ENCODE data around the gene CLEC2B.
A peak's percentile ranks its signal among the peaks of the same experiment; 100 is the strongest.

Gene CLEC2B

DNA sequence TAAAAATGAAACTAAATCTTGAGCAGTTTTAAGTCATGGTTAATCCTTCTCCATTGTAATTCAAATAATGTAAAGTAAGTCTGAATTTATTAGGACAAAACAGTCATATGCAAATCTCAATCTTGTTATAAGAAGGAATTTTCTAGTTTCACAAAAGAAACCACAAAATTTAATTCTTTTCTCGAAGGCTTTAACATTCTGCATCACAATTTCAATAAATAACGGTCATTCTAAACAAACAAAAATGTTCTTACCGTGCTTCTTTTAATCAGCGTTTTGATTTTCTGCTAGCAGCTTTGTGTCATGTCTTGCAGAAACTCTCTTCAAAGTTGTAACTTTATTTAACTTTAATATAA lies 225 bp downstream of the CLEC2B start:
- DNase-seq (ENCODE audit: low read depth): no peak

DNA sequence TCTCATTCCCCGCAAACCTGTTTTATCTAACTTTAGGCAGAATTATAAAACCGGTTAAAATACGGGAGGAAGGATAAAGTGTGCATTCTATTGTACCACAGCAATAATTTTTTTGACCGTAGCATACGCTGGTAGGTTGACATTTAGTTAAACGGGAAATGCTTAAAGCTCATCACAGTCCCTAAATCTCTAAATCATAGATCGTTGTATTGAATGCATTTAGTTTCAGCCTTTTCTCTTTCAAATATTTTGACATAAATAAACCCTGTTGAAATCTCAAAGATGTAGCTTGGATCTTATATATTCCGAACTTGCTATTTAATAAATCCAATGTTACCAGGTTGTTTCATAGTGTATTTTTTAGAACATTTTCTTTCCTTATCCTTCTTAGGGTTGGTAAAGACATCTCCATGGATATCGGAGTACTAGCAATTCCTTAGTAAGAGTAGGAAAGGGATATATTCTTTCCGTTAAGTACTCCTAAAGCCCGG lies 798 bp downstream of the CLEC2B start:
- no peak for DNase-seq (ENCODE audit: low read depth)

DNA sequence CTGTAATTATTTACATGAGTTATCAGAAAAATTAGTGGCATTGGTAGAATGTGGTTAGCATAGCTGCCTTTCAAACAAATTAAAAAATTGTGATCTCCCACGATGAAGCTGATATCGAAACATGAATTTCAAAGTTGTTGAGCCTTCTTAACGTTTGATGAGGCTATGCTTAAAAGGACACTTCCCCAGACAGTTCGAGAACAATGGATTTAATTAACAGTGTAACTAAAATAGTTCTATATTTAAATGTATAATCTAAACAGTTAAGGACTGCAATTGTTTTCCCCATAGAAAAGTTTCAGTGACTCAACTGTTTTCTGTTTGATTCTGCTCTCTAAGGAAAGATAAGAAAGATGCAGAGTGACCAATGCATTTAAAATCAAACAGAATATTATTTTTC lies 1.6 kb downstream of the CLEC2B start:
- DNase-seq (ENCODE audit: low read depth): no peak

DNA sequence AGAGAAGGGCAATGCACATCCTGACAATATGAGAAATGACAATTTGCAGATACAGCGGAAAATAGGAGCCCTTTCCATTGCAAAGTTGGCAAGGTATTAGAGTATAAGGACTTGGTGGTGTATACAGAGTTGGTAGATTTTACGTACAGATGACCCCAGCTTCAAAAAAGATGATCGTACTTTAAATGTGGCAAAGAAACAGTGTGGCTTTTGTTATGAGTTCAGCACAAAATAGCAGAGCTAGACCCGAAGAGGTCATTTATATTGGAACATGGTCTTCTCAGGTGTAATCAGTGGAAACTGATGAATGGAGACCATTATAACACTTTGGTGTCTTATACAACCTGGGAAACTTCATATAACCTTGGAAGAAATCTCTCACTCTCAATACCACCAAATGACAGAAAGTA lies 2.3 kb downstream of the CLEC2B start:
- DNase-seq (ENCODE audit: low read depth): no peak

DNA sequence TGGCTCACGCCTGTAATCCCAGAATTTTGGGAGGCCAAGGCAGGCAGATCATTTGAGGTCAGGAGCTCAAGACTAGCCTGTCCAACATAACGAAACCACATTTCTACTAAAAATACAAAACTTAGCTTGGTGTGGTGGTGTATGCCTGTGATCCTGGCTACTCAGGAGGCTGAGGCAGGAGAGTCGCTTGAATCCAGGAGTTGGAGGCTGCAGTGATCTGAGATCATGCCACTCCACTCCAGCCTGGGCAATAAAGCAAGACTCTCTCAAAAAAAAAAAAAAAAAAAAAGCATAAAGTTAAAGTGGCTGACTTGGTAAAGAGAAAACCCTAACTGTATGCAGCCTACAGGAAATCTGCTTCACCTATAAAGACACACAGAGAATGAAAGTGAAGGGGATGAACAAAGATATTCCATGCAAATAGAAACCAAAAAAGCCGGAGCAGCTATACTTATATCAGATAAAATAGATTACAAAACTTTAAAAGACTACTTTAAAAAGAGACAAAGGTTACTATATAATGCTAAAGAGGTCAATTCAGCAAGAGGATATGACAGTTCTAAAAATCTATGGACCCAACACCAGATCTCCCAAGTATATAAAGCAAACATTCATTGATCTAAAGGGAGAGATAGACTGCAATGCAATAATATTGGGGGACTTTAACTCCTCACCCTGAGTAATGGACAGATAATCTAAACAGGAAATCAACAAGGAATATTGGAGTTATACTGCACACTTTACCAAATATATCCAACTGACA lies 4.1 kb downstream of the CLEC2B start:
- no peak for DNase-seq (ENCODE audit: low read depth)

DNA sequence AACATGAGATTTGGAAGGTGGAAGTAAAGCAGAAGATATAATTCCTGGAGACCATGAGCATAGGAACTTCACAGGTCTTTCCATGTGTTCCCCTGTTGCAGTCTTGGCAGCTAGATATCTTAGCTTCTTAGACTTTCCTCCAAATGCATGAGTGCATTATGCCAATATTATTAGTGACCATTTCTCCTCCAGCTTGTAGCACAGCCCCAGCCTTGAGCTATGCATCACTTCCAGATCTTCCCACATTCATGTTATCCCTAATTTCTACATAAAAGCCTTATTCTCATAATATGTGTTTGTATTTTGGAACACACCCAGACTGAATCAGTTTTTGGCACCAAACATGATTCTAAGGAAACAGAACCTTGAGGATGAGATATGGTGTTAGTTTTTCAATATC lies 11.0 kb downstream of the CLEC2B start:
- no peak for DNase-seq (ENCODE audit: low read depth)

DNA sequence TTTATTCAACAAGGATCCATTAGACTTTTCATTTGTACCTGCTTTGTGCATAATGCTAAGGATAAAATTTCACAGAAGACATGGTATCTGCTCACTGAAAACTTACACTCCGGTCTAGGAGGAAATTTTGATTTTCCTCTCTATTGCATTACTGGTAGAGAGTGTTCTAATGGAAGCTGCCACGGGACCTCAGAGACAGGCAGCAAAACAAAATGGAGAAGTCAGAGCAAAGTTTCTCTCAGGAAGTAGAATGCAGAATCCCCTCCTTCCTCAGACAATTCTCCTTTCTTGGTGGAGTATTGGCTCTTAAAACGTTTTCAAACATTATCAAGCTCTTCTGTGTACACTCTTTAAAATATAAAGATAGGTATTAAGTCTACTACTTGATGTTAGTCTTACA lies 12.3 kb downstream of the CLEC2B start:
- no peak for DNase-seq (ENCODE audit: low read depth)

DNA sequence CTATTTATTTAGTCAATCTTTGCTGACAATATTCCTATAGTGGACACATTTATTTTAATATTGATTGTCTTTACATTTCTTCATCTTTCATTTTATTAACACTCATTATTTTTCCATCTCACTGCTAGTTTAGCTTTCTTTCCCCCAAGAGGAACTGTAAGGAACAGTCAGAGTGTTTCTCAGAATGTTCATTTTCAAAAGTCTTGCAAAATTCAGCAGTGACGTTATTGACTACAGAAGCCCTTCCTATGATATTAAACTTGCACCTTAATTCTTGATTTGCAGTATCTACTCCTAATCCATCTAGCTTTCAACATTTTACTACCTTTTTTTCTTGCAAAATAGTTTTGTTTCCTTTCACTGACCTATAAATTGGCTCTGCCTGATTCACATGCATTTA lies 13.0 kb downstream of the CLEC2B start:
- DNase-seq (ENCODE audit: low read depth): no peak

DNA sequence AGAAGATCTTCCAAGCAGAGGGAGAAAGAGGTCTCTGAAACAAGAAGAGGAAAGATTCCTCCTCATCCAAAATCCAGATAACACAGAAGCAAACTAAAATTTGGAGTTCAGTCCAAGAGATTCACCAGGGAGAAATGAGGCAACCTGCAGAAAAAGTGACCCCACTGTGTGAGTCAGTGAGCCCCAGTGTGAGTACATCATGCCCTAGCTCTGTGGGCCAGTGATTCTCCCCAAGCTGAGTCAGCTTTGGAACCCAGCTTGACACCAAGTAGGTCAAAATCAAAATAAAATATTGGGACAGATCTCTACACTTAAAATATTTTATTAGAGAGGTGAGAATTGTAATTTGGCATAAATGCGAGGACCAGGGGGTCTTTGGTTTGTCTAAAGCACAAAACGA lies 17.2 kb downstream of the CLEC2B start:
- no peak for DNase-seq (ENCODE audit: low read depth)

DNA sequence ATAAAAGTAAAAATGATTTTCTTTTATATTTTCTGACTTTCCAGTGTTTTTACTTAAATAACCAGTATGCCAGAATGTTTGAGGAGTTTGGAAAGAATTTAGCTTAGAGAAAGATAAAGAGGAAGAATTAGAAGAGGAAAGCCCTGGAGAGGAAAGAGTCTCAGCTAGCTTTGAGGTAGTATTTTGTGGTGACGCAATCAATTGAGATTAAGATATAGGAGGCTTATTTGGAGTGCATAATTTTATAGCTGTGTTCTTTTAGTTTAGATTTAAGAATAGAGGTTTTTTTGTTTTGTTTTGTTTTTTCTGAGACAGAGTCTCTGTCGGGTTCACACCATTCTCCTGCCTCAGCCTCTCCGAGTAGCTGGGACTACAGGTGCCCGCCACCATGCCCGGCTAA lies 18.1 kb downstream of the CLEC2B start:
- no peak for DNase-seq (ENCODE audit: low read depth)

DNA sequence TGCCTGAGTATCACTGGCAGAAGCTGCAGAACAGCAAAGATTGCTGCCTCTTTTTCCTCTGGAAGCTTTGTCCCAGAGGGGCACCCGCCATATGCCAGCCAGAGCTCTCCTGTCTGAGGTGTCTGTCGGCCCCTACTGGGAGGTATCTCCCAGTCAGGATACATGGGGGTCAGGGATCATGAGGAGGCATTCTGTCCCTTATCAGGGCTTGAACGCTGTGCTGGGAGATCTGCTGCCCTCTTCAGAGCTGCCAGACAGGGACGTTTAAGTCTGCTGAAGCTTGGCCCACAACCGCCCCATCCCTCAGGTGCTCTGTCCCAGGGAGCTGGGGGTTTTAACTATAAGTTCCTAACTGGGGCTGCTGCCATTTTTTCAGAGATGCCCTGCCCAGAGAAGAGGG lies 20.3 kb downstream of the CLEC2B start:
- DNase-seq (ENCODE audit: low read depth): no peak

DNA sequence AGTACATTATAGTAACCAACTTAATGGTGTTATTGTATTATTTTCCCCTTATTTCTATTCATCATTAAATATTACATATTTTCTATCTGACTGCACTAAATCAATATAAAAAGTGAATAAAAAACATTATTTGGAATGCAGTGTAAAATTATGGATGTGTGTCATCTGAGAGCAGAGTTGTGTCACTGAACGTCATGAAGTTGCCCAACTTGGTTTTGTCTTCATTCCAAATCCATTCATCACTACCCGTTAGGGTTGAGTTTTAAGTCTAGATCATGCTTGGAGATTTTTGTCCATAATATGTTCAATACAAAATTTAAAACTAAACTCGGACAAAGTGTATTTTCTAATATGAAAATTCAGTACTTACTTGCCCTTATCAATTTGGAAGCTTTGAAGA lies 25.7 kb downstream of the CLEC2B start:
- DNase-seq (ENCODE audit: low read depth): no peak

DNA sequence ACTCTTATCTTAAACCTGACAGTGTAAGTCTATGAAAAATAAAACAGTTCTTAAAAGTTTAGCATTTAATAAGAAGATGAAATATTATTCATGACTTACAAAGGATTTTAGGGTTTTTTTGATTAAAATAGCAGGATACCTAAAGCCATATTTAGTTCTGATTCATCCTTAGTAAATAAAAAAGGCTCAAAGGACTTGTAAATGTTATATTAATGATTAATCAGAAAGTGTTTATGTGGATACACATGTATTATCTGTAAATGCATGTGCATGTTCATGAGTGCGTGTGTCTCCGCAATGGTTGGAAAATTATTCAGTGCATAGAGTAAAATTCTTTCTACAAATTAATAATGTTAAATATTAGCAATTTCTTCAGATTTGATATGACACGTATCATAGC lies 37.4 kb downstream of the CLEC2B start:
- DNase-seq (ENCODE audit: low read depth): no peak

DNA sequence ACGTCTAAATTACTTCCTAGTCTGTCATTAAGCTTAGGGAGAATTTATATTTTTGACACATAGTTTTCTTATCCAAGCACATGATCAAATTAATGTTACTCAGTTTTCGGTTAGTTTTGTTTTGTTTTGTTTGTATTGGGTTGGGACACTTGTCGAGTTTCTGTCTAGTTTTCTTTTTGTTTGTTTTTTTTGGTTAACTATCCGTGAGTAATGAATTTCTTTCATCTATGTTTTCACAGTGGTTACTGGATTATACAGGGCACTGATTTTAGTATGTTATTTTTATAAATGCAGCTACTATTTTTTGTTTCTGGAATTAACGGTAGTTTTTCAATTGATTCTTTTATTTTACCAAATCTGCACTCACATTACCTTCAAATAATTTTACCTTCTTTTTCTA lies 39.2 kb downstream of the CLEC2B start:
- DNase-seq (ENCODE audit: low read depth): no peak

DNA sequence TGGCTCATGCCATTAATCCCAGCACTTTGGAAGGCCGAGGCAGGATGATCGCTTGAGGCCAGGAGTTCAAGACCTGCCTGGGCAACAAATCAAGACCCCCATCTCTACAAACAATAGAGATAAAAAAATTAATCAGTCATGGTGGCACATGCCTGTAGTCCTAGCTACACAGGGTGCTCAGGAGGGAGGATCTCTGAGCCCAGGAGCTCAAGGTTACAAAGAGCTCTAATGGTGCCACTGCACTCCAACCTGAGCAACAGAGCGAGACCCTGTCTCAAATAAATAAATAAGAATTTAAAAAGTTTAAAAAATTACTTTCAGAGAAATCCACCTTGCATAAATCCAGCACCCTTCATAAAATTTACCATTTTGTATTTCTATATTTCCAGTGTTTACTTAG lies 39.7 kb downstream of the CLEC2B start:
- DNase-seq (ENCODE audit: low read depth): no peak

DNA sequence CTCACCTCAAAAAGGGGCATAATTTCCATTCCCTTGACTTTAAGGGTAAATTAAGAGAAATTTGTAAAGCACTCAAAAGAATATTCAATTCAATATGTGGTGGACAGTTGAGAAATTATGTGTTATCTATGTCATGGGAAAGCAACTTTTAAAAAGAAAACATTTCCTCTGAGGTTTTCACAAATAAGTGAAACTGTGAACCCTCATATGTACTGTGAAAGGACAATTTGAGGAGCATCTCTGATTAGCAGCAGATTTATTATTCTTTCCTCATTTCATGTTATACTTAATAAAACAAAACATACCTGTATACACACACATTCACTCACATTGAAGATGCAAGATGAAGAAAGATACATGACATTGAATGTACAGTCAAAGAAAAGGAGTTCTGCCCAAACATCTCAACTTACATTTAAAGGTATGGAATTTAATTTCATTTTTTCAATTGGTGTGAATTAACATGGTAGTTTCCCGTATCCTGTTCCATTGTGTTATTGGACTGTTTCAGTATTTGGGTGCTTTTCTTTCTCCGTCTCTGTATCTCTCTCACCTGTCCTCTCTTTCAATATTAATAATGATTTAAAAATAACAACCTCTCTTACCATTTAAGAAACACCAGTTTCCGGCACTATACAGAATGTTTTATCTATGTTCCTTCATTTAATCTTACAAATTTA lies 41.8 kb downstream of the CLEC2B start, which contains the start of gene KLRF1:
KLRF1 (plus strand) TSS at position 273 of the 680 bp plus-strand sequence; CDS start at position 337, 64 bp downstream.
- DNase-seq (ENCODE audit: low read depth): no peak

DNA sequence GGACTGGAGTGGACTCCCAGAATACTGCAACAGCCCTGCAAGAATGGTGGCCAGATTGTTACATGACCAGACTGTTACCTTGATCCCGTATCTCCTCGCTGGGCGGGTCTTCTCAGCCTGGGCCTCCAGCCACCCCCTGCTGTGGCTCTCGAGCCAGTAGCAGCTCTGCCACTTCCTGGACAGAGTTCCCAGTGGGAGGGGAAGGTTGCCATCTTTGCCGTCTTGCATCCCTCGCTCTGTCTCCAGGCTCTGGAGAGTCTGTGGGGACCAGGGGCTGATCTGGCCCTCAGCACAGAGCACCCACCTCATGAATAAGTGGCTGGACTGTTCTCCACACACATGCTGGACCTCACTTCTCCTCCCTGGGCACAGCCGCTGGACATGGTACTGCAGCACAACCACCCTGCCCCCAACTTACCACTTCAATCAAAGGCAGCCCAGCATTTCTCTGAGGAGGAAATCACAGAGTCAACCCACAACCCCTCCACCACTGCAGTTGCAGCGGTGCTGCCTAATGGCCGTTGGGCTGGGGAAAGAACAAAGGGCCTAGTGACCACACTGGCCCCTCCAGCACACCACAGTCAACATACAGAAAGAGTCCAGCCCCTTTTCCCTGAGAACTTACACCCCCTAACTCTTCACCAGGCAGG lies 48.7 kb downstream of the CLEC2B start:
- no peak for DNase-seq (ENCODE audit: low read depth)

DNA sequence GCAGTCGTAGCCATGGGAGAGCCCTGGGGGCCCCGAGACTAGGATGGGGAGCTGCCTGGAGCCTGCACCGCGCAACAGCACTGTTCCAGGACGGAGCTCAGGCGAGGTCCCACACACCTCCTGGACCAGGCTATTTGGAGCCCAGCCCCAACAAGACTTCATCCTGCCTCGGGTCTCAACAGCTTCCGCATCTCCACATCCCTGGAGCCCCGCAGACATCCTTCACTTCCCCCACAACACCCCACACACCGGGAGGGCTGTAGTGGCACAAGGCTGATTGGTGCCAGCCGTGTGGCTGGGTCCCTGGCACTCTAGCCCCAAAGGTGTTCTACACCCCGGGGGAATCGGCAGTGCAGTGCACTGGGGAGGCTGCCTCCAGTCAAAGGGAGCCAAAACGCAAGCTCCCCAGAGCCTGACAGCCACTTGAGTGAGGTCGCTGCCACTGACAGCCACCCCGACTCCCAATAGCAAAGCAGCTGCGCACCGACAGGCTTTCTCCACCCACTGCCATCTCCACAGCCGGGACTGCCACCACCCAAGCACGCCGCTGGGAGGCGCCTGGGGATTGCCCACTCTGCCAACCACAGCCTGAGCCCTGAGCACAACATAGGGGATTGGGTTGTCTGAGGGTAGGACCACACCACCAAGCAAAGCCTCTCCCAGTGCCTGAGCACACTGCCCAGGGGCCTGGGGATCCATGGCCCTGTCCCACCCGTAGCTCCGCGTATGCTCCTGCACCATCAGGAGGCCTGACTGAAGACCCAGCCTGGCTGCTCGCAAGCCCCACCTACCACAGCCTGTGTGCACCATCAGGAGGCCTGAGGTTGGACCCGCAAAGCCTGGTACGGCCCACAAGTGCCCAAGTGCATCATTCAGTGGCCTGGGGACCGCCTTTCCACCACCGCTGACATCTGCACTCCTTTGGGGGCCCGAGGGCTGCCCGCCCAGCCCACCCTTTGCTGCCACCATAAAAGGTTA lies 55.0 kb downstream of the CLEC2B start:
- peak; percentile 67 for DNase-seq (ENCODE audit: low read depth)

DNA sequence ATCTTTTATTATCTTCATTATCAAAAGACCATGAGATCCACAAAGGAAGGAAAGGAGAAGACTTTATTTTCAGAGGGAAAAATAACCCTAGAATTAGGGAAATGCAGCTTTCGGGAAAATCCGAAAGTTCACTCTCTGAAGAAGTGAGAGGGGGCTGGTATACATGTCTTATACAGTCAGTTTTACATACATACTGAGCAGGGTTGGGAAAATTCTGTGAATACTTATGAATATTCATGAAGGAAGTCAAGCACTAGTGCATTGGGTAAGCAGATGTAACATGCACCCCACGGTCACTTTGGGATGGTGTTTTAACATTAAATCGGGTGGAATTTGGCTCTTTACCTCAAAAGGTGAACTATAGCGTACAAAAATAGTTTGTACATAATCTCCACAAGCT lies 57.5 kb downstream of the CLEC2B start:
- DNase-seq (ENCODE audit: low read depth): no peak

DNA sequence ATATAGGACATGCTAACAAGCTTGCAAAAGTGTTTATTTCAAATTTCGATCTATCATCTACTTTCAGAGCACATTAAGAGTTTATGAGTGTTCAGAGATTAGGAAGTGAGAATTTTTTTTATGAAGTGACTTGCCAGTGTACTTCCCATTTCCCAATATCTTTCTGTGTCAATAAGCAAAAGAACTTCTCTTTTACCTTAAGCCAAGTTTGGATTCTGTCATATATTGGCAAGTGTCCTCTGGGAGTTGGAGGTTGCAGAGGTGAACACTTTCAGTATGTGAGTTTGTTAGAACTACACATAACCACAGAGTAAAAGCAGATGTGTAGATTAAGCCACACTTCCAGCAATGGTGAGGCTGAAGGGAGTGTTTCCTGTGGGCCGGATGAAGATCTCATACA lies 58.5 kb downstream of the CLEC2B start:
- no peak for DNase-seq (ENCODE audit: low read depth)

DNA sequence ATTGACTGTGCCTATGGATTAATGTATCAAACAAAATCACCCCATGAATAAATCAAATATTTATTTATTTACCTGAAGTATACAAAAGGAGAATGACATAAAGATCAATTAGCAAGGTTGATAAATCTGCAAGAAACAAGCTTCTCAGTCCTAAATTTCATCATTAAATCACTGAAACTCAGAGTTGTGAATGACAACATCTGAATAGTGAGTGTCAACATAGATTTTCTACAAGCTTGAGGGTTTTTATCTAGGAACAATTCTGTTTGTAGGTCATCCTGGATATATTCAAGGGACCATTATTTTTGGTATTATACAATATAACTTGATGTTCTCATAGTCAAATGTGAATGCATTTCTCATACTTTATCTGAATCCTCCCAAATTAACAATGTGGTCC lies 59.3 kb downstream of the CLEC2B start:
- DNase-seq (ENCODE audit: low read depth): no peak

DNA sequence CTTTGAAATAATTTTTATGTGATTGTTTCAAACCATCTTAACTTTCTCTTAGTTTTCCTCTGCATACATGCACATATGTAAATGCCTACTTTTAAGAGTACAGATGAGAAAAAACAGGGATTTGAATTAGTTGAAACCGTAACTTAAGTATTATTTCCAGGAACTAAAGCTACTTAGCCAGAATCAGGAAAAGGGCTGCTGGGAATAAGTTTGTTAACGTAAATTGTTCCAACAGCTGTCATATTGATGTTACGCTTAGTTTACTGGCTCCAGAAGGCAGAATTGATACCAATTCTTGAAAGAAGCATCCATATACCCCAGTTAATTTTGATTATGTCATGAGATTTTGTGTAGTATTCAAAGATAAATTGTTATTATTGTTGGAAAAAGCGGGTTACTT lies 59.8 kb downstream of the CLEC2B start:
- DNase-seq (ENCODE audit: low read depth): no peak

Measured in T-helper 22 cell (primary cell).